Transverse colon (tissue), 4 donors: ENCODE data around the gene MPZL3. TPM values are rescaled to one million over a fixed set of nuclear protein-coding genes. Genes with fewer than 3 reads are reported as not detected.

Experiments
- DNase-seq: peaks from one replicate; pipeline ENCODE4 v3.0.0-alpha.2; 2019
- H3K27ac ChIP-seq, 4 donors: fragments of 200-600 bp; sonication (generic); 2 replicates each; pipeline ENCODE4 v1.5.1; 2016 to 2018; ENCODE audit warnings: inconsistent platforms in 4 of 4
- H3K27me3 ChIP-seq: fragments of 200-600 bp; sonication (generic); 2 replicates; pipeline ENCODE4 v1.5.1; 2017; ENCODE audit warnings: inconsistent platforms
- H3K36me3 ChIP-seq, 4 donors: fragments of 200-600 bp; sonication (generic); 2 replicates each; pipeline ENCODE4 v1.5.1; 2017 to 2019; ENCODE audit warnings: inconsistent platforms in 4 of 4
- H3K4me1 ChIP-seq, 4 donors: fragments of 200-600 bp; sonication (generic); 2 replicates each; pipeline ENCODE4 v1.5.1; 2017 to 2020; ENCODE audit warnings: inconsistent platforms in 4 of 4
- H3K4me3 ChIP-seq, 4 donors: fragments of 200-600 bp; sonication (generic); 1 replicate in 1 of 4; 2 replicates in 3 of 4; pipeline versions ENCODE4 v1.5.1 to v1.6.1; 2017 to 2019; ENCODE audit warnings: inconsistent platforms in 4 of 4
- H3K9me3 ChIP-seq, 2 donors: fragments of 200-600 bp; sonication (generic); 2 replicates each; pipeline ENCODE4 v1.5.1; 2017 to 2019; ENCODE audit warnings: inconsistent platforms in 2 of 2
- EP300 ChIP-seq: sonication (generic); formaldehyde crosslinking; IDR thresholded peaks from one replicate; pipeline ENCODE4 v1.6.1; 2017; ENCODE audit warnings: antibody characterized with exemption, low read depth
- POLR2A ChIP-seq: fragments of 450-650 bp; IDR thresholded peaks from one replicate; pipeline ENCODE4 v1.6.1; 2016; ENCODE audit warnings: antibody characterized with exemption, mild to moderate bottlenecking, moderate library complexity
- POLR2AphosphoS5 ChIP-seq, 3 donors: sonication (generic); formaldehyde crosslinking; IDR thresholded peaks; one replicate each; pipeline ENCODE4 v1.6.1; 2016; ENCODE audit warnings: antibody characterized with exemption in 3 of 3
- WGBS, 2 donors: methylation state at CpG; one replicate each; pipeline ENCODE4 v1.1.5; 2018; ENCODE audit warnings: low coverage in 1 of 2; 5-methylcytosine and 5-hydroxymethylcytosine counted together
- in situ Hi-C, 4 donors: fragments of 200-750 bp; cut with MboI; loops; one replicate each; pipeline versions ENCODE4 v1.15.0 to v1.15.1; 2017; ENCODE audit warnings: low sequenced_read_pairs in 3 of 4, low pct_ligation_motif_present in 1 of 4, low pct_unique_long_range_greater_than_20kb in 1 of 4
- intact Hi-C: fragments of 100-400 bp; cut with DNase I; formaldehyde crosslinking; loops from one replicate; pipeline ENCODE4 v1.15.1; 2023; ENCODE audit warnings: low total_unique reads
- total RNA-seq, 4 donors: library from RNA; depleted of rRNA; stranded (reverse); fragments of >200 nt; gene quantifications; one replicate each; pipeline ENCODE4 v1.1.0, GENCODE V29; 2016
- TF ChIP-seq, protein P1 (sequence below), 5 experiments: fragments of 200-600 bp in 3 of 5; fragments of 450-650 bp in 2 of 5; sonication (generic) in 3 of 5; IDR thresholded peaks; 1 replicate in 2 of 5; 2 replicates in 3 of 5; pipeline ENCODE4 v1.5.1; 2016 to 2017; ENCODE audit warnings: antibody characterized with exemption in 5 of 5, inconsistent platforms in 3 of 5, mild to moderate bottlenecking in 2 of 5, moderate library complexity in 1 of 5

Gene MPZL3
- total RNA-seq, 4 donors from 2014 or later: 2.4 to 15.2 (median 8.2) TPM

DNA sequence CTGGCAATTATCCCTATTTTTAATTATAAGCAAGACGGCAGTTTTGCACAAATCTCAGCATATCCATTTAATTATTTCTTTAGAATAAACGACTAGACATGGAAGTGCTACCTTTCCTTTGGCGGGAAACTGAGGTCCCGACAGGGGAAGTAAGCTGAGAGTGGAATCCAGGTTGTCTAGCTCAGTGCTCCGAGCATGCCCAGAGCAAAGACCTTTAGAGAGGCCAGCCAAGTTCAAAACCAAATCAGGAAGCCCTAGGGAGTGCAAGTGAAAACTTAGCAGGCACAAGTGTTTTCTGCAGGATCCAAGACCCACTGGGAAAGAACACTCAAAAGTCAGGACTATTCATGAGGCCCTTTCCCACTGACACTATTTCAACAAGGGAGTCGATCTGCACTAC lies 53.0 kb downstream of the MPZL3 start:
- in situ Hi-C loops: loop anchor here in 3 of 4 donors (5.0 to 25.0 kb wide), 5 partner anchors 88 to 296 kb away; partner anchors contain the start of gene UBE4A (in 2 of the 3)
- WGBS, 2 donors: 83 to 91% methylated on average over 5 to 6 of the region's 6 CpGs
- DNase-seq: no peak
- no peak overlapping the region for H3K27ac ChIP-seq
- no peaks in the 10 kb centered on the region for H3K27me3 ChIP-seq
- no peaks in the 10 kb centered on the region for H3K9me3 ChIP-seq
- TF ChIP-seq POLR2A (no peak), EP300 (no peak), POLR2AphosphoS5 (IDR thresholded peaks at IDR 0.05) (no peak)
- TF ChIP-seq, protein P1, sequence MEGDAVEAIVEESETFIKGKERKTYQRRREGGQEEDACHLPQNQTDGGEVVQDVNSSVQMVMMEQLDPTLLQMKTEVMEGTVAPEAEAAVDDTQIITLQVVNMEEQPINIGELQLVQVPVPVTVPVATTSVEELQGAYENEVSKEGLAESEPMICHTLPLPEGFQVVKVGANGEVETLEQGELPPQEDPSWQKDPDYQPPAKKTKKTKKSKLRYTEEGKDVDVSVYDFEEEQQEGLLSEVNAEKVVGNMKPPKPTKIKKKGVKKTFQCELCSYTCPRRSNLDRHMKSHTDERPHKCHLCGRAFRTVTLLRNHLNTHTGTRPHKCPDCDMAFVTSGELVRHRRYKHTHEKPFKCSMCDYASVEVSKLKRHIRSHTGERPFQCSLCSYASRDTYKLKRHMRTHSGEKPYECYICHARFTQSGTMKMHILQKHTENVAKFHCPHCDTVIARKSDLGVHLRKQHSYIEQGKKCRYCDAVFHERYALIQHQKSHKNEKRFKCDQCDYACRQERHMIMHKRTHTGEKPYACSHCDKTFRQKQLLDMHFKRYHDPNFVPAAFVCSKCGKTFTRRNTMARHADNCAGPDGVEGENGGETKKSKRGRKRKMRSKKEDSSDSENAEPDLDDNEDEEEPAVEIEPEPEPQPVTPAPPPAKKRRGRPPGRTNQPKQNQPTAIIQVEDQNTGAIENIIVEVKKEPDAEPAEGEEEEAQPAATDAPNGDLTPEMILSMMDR (IDR thresholded peaks at IDR 0.05): no peak
- no peak overlapping the region for H3K4me3 ChIP-seq
- peaks cover 15 to 51% (median 26%) of the 10 kb centered on the region in 4 donors for H3K4me1 ChIP-seq
- no peaks in the 10 kb centered on the region for H3K36me3 ChIP-seq
- intact Hi-C loops: loop anchor here (5.0 kb wide), 1 partner anchor 153 kb away; no protein-coding TSS in a partner anchor

DNA sequence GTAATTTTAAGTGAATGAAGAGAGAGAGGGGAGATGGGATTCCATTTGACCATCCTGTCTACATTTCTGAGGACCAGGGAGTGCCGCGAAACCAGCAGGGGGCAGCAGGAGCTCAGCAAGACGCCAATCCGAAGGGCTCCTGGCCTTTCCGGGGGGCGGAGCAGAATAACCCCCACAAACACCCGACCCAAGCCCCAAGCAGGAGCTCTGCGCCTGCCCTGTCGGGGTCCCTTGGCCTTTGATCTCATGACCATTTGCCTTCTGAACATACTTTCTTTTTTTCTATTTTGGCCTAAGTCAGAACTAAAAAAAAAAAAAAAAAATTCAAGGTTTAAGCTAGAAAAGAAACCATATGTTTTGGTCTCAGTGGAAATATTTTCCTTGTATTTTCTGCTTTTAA lies 53.8 kb downstream of the MPZL3 start:
- Histone ChIP-seq H3K36me3 (no peaks in the 10 kb centered on the region), H3K27ac (peak overlapping the region in 2 of 4 donors; percentile 37 to 58), H3K4me1 (peaks cover 12 to 49% (median 23%) of the 10 kb centered on the region in 4 donors), H3K9me3 (no peaks in the 10 kb centered on the region), H3K4me3 (peak overlapping the region in 1 of 4 donors; percentile 32), H3K27me3 (no peaks in the 10 kb centered on the region)
- 1 to 6% methylated on average over 2 to 9 of the region's 9 CpGs for WGBS, 2 donors
- in situ Hi-C loops (loop anchor here in 3 of 4 donors (5.0 to 25.0 kb wide), 5 partner anchors 89 to 296 kb away; partner anchors contain the start of gene UBE4A (in 2 of the 3)), intact Hi-C loops (loop anchor here (5.0 kb wide), 1 partner anchor 154 kb away; no protein-coding TSS in a partner anchor)
- no peak for TF ChIP-seq POLR2AphosphoS5 (IDR thresholded peaks at IDR 0.05)
- TF ChIP-seq, protein P1 (IDR thresholded peaks at IDR 0.05): peak; percentile 88 to 93 (median 89)
- DNase-seq: peak; percentile 86

DNA sequence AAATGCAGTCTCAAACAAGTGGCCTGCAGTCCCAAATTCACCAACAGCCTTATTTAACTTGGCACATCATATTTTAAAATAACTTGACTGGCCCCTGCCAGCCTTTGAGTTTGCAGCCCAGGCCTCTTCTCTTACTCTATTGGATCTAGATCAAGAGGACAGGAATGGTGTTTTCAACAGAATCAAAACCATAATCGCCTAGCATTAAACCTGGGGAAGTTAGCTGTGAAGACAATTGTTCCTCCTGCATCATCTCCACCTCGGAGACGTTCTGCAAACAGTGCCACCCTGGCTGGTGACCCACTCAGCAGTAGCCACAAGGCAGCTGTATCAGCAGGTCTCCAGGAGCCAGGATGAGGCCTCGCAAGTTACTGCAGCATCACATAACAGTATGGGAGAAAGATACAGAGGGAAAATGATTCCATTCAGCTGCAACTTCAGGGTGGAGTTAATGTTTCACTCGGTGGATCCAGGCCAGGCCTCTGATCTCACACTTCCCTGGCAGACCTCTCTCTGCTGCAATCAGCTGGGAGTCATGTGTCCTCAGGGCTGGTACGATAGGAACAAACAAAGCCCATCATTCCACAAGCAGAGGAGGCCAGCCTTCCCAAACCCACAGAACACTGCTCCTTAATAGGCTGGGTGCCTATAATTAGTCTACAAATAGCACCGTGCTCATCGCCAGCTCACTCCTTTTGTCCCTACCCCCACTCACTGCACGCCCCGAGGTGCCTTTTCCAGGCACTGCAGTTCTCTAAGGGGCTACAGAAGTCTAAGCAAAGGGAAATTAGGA lies 57.1 kb downstream of the MPZL3 start:
- in situ Hi-C loops: loop anchor here in 3 of 4 donors (5.0 to 25.0 kb wide), 5 partner anchors 92 to 300 kb away; partner anchors contain the start of gene UBE4A (in 2 of the 3)
- no peak overlapping the region for H3K4me3 ChIP-seq

More for the DNA sequence above, 57.1 kb downstream of the MPZL3 start:
- intact Hi-C loops: loop anchor here (5.0 kb wide), 1 partner anchor 157 kb away; no protein-coding TSS in a partner anchor
- Histone ChIP-seq H3K36me3 (no peaks in the 10 kb centered on the region), H3K27me3 (no peaks in the 10 kb centered on the region), H3K9me3 (no peaks in the 10 kb centered on the region), H3K4me1 (peaks cover 9 to 30% (median 10%) of the 10 kb centered on the region in 4 donors), H3K27ac (peak overlapping the region; percentile 32 to 64 (median 47))
- TF ChIP-seq EP300 (no peak), POLR2AphosphoS5 (IDR thresholded peaks at IDR 0.05) (peak in 2 of 3 donors; percentile 45 to 62)
- TF ChIP-seq, protein P1 (IDR thresholded peaks at IDR 0.05): no peak
- peak; percentile 84 for DNase-seq
- 32% methylated on average over 10 of the region's 10 CpGs; no CpG with 5 or more reads in 1 of the 2 donors for WGBS, 2 donors
